DMS53 treated with DMSO at 0.1 percent for 48 hours (cell line): ENCODE data around the gene ADRA2C.

Experiments
- DNase-seq: peaks from one replicate; lab custom pipeline; 2025; ENCODE audit not compliant: unreplicated experiment; lab: John Stamatoyannopoulos, UW

ADRA2C gene

GRCh38 chr4:3732076-3733028, 33.8 kb upstream of the ADRA2C start:
- no peak for DNase-seq

DNA sequence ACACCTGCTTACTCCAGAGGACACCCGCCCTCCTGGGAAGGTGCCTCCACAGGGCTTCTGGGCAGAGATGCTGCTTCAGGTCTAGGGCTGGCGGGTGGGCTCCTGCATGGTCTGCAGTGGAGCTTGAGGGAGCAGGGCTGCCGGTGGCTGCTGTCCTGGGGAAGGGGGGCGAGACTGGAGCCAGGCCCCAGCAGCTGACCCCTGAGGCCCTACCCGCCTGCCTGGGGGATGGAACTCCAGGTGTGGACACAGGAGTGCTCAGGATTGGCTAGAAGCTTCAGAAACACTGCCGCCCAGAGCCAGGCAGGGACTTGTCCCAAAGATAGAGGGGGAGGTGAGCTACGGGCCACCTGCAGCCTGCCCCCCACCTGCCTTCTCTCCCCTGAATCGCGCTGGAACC, 33.0 kb upstream of the ADRA2C start:
- DNase-seq, result no peak

DNA sequence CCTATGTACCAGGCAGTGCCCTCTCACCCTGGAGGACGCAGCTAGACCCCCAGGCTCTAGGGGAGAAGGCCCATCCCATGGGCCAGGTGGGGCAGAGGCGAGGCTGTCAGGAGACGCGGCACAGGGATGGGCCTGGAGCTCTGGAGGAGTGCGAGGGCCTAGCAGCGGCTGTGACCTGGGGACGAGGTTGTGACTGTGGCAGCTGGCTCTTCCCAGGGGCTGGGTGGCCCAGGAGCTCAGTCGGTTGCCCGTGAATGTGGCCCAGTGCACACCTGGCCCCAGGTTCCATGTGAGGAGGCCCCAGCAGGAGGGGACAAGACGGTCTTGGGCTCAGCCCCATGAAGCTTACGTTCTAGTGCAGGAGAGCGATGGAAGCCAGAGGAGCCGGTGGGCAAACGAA, 31.0 kb upstream of the ADRA2C start:
- DNase-seq, result no peak

- no peak for DNase-seq
Observed at GRCh38 chr4:3736290-3736689, 29.9 kb upstream of the ADRA2C start.

DNA sequence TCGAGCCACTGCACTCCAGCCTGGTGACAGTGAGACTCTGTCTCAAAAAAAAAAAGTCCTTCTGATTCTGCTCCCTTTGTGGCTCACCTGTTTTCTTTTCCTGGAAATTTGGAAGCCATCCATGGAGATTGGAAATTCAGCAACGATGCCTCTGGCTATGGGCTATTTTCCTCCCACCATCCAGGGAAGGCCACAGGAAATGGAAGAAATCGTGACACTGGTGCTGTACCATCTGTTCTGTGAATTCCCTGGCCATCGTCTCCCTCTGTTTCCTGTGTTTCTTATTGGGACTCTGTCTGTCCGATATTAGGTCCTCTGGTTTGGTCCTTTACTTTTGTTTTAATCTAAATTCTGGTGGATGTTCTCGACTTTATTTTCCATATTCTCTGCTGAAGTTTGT, 29.4 kb upstream of the ADRA2C start:
- no peak for DNase-seq

- DNase-seq, result no peak
Observed at GRCh38 chr4:3739577-3739976, 26.6 kb upstream of the ADRA2C start.

DNA sequence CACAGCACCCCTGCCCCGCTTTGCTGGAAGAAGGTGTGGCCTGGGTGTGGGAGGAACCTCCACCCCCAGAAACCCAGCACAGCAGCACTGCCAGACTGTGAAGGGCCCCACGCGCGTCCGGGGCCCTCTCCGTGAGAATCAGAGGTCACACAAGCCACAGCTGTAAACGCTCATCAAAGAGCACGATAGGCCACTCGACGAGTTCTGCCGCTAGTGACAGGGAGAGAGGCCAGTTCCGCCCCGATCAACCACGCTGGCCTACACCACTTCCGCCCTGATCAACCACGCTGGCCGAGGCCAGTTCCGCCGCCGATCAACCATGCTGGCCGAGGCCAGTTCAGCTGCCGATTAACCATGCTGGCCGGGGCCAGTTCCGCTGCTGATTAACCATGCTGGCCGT, 25.9 kb upstream of the ADRA2C start:
- no peak for DNase-seq

GRCh38 chr4:3741217-3742011, 24.8 kb upstream of the ADRA2C start:
- no peak for DNase-seq

DNA sequence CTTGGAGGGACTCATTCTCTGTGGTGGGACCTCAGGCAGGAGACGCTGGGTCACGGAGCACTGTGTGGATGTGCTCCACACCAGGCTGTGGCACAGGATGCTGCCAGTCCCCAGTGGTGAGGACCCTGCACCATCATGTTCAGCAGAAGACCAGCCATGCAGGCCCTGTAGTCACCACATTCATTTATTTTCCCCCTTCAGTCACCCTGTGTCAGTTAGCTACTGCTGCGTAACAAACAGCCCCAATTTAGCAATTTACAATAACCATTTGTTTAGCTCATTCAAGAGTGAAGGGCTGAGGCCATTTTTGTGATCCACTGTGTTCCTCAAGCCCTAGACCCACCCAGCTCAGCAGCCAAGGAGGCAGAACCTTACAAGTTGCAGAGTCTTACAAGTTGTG, 23.6 kb upstream of the ADRA2C start:
- DNase-seq, result no peak

DNA sequence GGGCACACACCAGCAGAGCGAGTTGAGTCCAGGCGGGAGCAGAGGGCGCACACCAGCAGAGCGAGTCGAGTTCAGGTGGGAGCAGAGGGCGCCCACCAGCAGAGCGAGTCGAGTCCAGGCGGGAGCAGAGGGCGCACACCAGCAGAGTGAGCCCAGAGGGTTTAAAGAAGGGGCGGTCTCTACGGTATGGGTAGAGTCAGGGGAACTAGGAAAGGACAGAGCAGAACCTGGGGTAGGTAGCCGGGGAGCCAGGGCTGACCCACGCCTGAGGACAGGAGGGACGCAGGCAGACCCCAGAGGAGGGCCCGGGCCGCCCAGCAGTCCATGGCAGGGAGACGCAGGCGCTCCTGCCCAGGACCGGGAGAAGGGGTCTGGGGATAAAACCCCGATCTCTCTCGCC, 22.0 kb upstream of the ADRA2C start:
- DNase-seq, result no peak

GRCh38 chr4:3744901-3745300, 21.3 kb upstream of the ADRA2C start:
- no peak for DNase-seq

GRCh38 chr4:3745886-3746656, 20.1 kb upstream of the ADRA2C start:
- DNase-seq, result no peak

DNA sequence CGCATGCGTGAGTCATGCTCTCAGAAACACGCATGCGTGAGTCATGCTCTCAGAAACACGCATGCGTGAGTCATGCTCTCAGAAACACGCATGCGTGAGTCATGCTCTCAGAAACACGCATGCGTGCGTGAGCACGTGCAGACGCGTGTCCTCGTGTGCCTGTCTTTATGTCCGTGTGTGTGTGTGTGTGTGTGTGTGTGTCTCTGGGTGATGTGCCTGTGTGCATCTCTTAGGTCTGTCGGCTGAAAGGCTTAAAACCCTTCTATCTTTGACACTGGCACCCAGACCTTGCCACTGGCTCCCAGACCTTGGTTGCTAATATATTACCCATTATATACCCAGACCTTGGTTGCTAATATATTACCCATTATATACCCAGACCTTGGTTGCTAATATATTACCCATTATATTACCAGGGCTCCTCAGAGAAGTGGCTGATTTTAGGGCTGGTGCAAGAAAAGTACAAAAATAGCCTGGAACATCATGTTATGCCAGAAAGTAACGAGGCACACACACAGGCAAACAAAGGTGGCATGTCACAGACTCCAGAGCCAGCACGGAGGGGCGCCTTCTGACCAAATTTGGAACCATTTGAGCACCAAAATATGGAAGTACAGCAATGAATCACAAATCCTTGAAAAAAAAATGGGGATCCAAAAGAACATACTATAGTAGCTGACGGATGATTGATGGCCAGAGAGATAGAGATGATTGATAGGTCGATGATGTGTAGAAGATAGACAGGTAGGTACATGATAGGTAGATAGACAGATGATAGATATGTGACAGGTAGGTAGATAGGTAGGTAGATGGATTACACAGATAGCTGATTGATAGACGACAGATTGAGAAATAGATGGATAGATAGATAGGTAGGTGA, 19.2 kb upstream of the ADRA2C start:
- no peak for DNase-seq

DNA sequence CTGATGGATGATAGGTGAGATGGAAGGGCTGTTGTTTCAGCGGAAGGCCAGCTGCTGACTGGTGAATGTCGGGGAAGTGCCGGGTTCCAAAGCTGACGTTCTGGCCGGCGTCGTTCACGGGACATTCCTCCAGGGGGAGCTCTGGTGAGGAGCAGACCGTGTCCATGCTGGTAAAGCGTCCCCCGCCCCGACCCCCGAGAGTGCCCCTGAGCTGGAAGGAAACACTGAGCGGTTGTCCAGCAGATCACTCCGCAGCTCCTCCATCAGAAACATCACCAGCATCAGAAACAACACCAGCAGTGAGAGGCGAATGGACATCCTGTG, 18.6 kb upstream of the ADRA2C start:
- DNase-seq, result no peak

GRCh38 chr4:3748136-3748898, 17.9 kb upstream of the ADRA2C start:
- DNase-seq, result no peak

DNA sequence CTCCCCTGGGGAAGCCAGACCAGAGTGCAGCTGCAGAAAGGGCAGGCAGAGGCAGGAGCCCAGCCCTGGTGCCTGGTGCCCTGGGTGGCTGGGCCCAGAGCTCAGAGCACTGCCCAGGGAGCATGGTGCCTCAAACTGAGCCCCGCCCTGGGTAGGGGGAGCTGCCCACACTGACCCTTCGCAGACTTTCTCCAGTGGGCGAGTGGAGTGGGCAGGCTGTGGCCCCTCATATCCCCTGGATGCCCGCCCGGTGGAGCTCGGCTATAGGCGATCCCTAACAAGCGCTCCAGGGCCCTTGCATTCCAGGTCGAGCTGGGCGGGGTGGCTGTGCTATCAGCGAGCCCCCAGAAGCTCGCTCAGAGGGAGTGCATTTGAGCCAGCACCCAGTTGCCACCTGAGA, 17.1 kb upstream of the ADRA2C start:
- no peak for DNase-seq

GRCh38 chr4:3750334-3750733, 15.9 kb upstream of the ADRA2C start:
- no peak for DNase-seq

DNA sequence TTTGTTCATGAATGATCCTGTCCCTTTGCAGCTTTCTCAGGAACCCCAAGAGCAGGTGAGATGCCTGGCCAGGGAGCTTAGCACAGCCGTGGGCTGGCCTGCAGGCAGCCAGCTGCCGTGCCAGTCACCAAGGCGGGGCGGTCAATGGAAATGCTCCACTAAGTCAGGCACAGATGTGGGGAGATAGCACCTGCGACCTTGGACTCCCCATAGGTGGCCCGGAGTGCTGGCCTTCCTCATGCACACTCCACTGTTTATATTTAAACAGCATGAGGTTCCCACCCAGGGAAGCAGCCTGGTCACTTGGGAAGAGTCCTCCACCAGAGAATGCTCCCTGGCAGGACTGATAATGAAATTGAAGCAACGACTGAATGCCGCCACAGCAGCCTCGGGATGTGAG, 14.2 kb upstream of the ADRA2C start:
- DNase-seq, result no peak

GRCh38 chr4:3753726-3754412, 12.3 kb upstream of the ADRA2C start:
- DNase-seq, result no peak
